NCI-H82 (cell line): ENCODE measurements around the gene FBXW4.
A peak's percentile ranks its signal among the peaks of the same experiment; 100 is the strongest.

Experiments used
- DNase-seq: peaks from one replicate; lab custom pipeline; 2025; lab: John Stamatoyannopoulos, UW

FBXW4 gene

GRCh38 chr10:101580486-101581399, 114.2 kb downstream of the FBXW4 start:
- peak; percentile 67 for DNase-seq

DNA sequence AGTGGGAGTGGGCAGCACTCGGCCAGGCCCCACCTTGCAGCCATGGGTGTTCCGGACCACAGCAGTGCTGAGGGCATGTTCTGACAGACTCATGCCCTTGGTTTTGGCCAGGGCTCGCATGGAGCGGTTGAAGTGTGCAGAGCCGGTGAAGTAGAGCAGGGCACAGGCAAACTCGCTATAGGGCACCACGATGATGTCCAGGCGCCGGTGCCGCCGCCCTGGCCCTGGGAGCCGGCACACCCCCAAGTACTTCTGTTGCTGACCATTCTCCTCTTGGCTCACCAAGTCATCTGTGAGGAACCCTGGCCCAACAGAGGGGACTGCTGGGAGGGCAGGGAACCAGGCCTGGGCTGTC, 115.5 kb downstream of the FBXW4 start:
- no peak for DNase-seq

GRCh38 chr10:101578803-101579515, 116.0 kb downstream of the FBXW4 start:
- DNase-seq, result no peak

DNA sequence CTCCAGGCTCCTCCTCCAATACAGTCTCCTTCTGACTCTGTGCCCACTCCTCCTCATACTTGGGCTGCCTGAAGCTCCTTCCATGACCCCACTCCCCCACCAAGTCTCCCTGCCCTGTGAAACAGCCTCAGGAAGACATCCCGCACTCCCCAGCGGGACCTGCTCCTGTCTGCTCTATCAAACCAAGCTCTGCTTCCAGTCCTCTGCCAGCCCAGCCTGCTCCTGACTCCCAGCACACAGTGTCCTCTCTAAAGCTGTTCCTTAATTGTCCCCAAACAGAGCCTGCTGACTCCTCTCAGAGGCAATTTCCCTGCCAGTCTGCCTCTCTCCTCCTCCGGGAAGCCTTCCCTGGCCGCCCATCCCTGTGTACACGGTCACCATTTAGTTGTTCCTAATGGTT, 116.8 kb downstream of the FBXW4 start:
- no peak for DNase-seq

- no peak for DNase-seq
Measured at GRCh38 chr10:101577121-101577871, 117.7 kb downstream of the FBXW4 start.

GRCh38 chr10:101576211-101576863, 118.6 kb downstream of the FBXW4 start:
- DNase-seq, result peak; percentile 84

DNA sequence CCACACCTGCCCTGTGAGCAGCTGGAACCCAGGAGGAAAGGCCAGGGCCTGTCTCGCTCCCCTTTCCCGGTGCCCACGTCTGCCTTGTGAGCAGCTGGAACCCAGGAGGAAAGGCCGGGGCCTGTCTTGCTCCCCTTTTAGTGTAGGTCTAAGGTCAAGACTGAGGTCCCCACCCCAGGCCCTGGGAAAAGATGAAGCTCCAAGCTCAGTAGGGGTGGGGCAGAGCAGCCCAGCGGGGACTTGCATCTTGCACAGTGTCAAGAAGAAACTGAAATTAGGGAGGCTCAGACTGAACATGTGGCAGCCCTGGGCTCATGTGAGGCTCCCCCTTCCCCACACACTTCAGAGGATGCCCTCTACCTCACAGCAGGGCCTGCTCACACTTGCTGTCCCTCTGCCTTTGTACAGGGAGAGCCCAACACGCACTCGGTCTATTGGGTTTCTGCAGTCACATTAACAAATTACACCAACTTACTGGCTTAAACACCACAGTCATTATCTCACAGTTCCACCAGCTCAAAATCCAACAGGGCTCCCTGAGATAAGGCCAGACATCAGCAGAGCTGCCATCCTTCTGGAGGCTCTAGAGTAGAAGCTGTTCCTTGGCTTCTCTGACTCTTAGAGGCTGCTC, 119.3 kb downstream of the FBXW4 start:
- DNase-seq, result no peak

DNA sequence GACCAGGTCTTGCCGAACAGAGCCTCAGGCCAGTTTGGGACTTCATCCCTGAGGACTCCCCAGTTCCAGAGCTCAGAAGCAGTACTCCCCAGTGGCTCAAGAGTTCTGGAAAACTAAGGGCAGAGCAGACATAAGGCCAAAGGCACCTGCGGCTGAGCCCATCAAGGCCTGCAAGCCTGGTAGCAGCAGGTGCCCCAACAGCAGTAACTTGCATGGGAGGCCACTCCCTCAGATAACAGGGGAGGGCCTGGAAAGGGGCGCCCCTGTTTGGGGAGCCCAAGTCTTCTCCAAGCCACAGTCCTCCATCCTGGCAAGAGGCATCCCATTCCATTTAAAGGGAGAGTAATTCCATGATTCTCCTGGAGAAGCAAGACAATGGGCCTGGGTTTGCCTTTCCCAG, 119.9 kb downstream of the FBXW4 start:
- DNase-seq, result no peak

DNA sequence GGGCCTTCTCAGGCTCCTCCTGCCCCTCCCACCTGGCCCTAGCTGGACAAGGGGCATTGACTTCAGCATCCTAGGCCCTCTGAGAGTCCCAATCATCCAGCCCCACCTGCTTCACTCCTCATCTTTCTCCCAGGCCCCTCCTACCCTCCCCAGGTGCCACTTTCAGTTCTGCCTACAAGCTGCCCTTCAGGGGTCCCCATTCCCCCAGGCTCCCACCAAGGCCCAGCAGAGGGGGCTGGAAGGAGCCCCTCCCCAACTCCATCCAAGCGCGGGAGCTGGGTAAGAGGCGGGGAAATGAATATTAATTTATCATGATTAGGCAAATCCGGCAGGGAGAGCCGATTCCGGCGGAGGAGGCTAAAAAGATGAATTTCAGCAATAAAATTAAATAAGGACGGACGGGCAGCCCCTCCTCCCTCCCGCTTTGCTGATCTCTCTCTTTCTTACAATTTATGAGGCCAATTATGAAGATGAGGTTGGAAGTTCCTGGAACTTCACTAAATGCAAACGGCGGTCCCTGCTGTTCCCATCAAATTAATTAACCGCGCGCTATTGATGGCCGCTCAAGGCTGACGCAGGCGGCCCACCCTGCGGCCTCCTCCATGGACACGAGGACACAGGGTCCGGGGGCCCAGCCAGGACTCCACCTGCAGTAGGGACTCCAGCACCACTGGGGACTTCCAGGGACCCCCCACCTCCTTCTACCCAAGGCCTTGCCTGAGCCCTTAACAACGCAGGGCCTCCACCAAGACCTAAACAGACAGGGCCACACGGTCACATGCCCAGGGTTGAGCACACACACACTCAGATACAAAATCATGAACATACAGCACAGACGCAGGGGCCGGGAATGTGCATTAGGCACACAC, 120.9 kb downstream of the FBXW4 start:
- no peak for DNase-seq

GRCh38 chr10:101572785-101573184, 122.2 kb downstream of the FBXW4 start:
- no peak for DNase-seq

DNA sequence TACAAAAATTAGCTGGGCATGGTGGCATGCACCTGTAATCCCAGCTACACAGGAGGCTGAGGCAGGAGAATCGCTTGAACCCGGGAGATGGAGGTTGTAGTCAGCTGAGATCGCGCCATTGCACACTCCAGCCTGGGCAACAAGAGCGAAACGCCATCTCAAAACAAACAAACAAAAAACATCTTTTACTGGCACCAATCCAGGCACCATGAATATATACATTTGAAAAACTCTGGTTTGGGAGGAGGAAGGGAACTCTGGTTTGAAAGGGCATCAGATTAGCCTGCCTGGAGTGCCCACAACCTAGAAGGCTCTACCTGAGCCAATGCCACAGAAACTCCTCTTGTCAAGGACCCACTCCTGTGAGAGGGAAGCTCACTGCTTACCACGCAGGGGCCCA, 122.8 kb downstream of the FBXW4 start:
- DNase-seq, result no peak

- DNase-seq, result no peak
Measured at GRCh38 chr10:101571271-101571925, 123.6 kb downstream of the FBXW4 start.

DNA sequence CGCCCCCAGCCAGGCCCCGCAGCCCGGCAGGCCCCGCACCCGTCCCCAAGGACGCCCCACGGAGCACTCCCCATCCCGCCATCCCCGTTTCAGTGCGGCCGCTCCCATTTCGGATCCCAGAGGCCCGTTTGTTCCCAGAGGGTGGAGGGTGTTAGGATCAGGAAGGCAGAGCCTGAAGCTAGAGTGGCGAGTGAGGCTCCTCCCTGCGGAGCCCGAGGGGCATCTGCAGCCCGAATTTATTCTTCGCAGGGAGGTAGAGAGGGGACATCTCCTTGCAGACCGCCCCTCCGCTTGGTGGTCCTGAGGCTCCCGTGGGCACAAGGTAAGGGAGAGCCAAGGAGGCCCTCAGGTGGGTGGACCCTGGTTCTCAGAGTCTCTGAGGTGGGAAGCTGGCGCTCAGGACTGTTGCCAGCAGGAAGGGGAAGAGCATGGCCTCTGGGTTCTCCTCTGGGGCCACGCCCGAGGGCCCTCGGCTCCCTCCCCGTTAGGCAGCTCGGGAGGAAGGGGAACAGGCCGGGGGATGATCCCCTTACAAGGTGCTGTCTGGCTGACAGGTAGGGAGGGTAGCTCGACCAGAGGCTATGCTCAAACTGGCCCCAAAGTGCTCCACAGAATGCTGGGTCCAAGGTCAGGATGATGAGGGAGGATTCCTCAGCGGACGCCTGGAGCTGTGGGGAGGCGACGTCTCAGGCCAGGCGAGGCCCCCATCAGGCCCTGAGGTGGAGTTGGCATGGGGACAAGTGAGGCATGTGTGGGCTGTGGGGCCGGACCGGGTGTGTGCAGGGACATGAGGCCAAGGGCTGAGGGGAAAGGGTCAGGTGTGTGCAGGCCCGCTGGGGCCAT, 124.3 kb downstream of the FBXW4 start:
- peak; percentile 41 for DNase-seq

DNA sequence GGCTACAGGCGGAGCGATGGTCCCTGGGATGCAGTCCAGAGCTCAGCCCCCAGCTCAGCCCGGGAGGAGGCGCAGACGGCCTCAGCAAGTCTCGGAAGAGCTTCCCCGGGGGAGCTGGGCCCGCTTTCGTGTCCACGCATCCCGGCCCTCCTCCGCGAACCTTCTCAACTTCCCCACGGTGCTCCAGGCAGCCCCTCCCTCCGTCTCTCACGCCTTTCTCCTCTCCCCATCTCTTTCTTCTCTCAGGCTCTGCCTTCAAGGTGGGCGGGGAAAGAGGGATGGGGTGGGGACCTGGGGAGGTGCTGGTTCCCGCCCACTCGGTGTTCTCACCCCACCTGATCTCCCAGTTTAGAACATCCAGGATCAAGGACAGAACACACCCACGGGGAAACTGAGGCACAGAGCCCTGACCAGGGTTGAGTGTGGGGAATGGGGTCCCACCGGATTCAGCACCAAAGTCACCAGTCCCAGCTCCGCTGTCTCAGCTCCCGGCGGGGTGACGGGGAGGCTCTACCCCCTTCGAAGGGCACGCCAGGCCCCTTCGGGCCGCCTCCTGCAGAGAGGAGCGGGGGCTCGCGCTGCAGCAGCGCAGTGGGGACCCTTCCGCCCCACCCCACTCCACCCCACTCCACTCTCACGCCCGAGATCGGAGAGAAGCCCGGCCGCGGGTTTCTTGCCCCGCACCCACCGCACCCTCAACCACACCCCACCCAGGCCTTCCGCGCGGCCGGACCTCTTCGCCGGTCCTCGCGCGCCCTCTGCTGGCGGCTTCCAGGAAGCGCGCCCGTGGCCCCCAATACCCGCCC, 125.1 kb downstream of the FBXW4 start:
- DNase-seq, result peak; percentile 87

- no peak for DNase-seq
Measured at GRCh38 chr10:101569323-101569621, 125.7 kb downstream of the FBXW4 start.

- DNase-seq, result no peak
Measured at GRCh38 chr10:101568054-101568745, 126.8 kb downstream of the FBXW4 start.

- DNase-seq, result no peak
Measured at GRCh38 chr10:101567165-101568006, 127.6 kb downstream of the FBXW4 start.
